ENCODE measurements around the gene RPS6KA1.

Gene RPS6KA1

GRCh38 chr1:26533951-26534509, 4.5 kb downstream of the RPS6KA1 start:
- DNase-seq, result no peak

GRCh38 chr1:26535201-26535600, 5.6 kb downstream of the RPS6KA1 start:
- no peak for DNase-seq

GRCh38 chr1:26536081-26536480, 6.5 kb downstream of the RPS6KA1 start:
- DNase-seq, result no peak

GRCh38 chr1:26536521-26536920, 7.0 kb downstream of the RPS6KA1 start:
- no peak for DNase-seq

- DNase-seq, result no peak
These were observed 8.4 kb downstream of the RPS6KA1 start for GRCh38 chr1:26537951-26538352.

GRCh38 chr1:26538480-26539412, 9.2 kb downstream of the RPS6KA1 start:
- peak; percentile 84 for DNase-seq

GRCh38 chr1:26539722-26540121, 10.2 kb downstream of the RPS6KA1 start:
- no peak for DNase-seq

GRCh38 chr1:26540351-26540750, 10.8 kb downstream of the RPS6KA1 start:
- no peak for DNase-seq

GRCh38 chr1:26541431-26541815, 11.9 kb downstream of the RPS6KA1 start:
- no peak for DNase-seq

GRCh38 chr1:26541816-26542711, 12.5 kb downstream of the RPS6KA1 start:
- DNase-seq, result peak; percentile 89

- DNase-seq, result no peak
These were observed 13.3 kb downstream of the RPS6KA1 start for GRCh38 chr1:26542771-26543451.

- no peak for DNase-seq
These were observed 13.9 kb downstream of the RPS6KA1 start for GRCh38 chr1:26543462-26543861.

- DNase-seq, result no peak
These were observed 14.6 kb downstream of the RPS6KA1 start for GRCh38 chr1:26544126-26544525.

GRCh38 chr1:26545969-26546323, 16.4 kb downstream of the RPS6KA1 start:
- no peak for DNase-seq

GRCh38 chr1:26546375-26546774, 16.8 kb downstream of the RPS6KA1 start:
- DNase-seq, result no peak

GRCh38 chr1:26546819-26547218, 17.3 kb downstream of the RPS6KA1 start:
- DNase-seq, result no peak

- DNase-seq, result no peak
These were observed 19.3 kb downstream of the RPS6KA1 start for GRCh38 chr1:26548841-26549240.

- no peak for DNase-seq
These were observed 21.4 kb downstream of the RPS6KA1 start for GRCh38 chr1:26550946-26551345.

- no peak for DNase-seq
These were observed 23.2 kb downstream of the RPS6KA1 start for GRCh38 chr1:26552720-26553119.

- no peak for DNase-seq
These were observed 24.6 kb downstream of the RPS6KA1 start for GRCh38 chr1:26553942-26554682.

- no peak for DNase-seq
These were observed 25.2 kb downstream of the RPS6KA1 start for GRCh38 chr1:26554781-26555180.

- DNase-seq, result no peak
These were observed 26.0 kb downstream of the RPS6KA1 start for GRCh38 chr1:26555550-26555981.
